Smooth muscle cell of the coronary artery (primary cell): Measurements from ENCODE around the gene POTEB. TPM values are rescaled to one million over a fixed set of nuclear protein-coding genes. Genes with fewer than 3 reads are reported as not detected.

ENCODE experiments used
- total RNA-seq: library from RNA; depleted of rRNA; stranded (reverse); fragments of >200 nt; gene quantifications from 2 replicates; pipeline ENCODE4 v1.2.3, GENCODE V29; 2014; ENCODE audit warnings: low replicate concordance

Gene POTEB
- total RNA-seq, result not detected in 2 replicates

GRCh38 chr15:21877635-21878034, at the start of gene POTEB:
Gene POTEB, minus strand, starts transcription at chr15:21877735. Its CDS starts 489 bp downstream, at chr15:21877246.

Other genes with a start within 250 kb of the POTEB start
- not detected in 2 replicates for gene OR4M2, start 202.8 kb upstream of the POTEB start, total RNA-seq